GM12878 (cell line): Measurements from ENCODE around the gene CCNA2. TPM values are rescaled to one million over a fixed set of nuclear protein-coding genes. Genes with fewer than 3 reads are reported as not detected.

Experiments used
- ATAC-seq: fragments of 200-7000 bp; cut with Tn5 transposase; 3 replicates; pipeline ENCODE4 v1.9.1; 2020; ENCODE audit warnings: mild to moderate bottlenecking, moderate library complexity
- Bru-seq: library from RNA; stranded (reverse); fragments of 400-500 nt; gene quantifications from one replicate; lab custom pipeline; 2021; lab: Mats Ljungman, UMichigan
- BruChase-seq, 2 experiments: library from RNA; stranded (reverse); fragments of 400-500 nt; gene quantifications; one replicate each; lab custom pipeline; 2021; lab: Mats Ljungman, UMichigan
- BruUV-seq: library from RNA; stranded (reverse); fragments of 400-500 nt; replicated peaks from 2 replicates; lab custom pipeline; 2021; lab: Mats Ljungman, UMichigan
- CTCF ChIA-PET: fragments of 300-600 bp; sonication (Branson Sonifier 250); formaldehyde crosslinking; extraction: SDS; loops from one replicate; lab custom pipeline; 2021; ENCODE audit warnings: inconsistent platforms; lab: Yijun Ruan, JAX
- POLR2A ChIA-PET: fragments of 350-600 bp; formaldehyde crosslinking; extraction: SDS; loops from one replicate; lab custom pipeline; 2021; ENCODE audit warnings: inconsistent platforms; lab: Charles Lee
- RAD21 ChIA-PET: fragments of 300-600 bp; sonication (Branson Sonifier 250); formaldehyde crosslinking; loops from one replicate; lab custom pipeline; 2023; ENCODE audit warnings: antibody characterized with exemption; ENCODE audit not compliant: unreplicated experiment; lab: Charles Lee
- SMC1A ChIA-PET: fragments of 300-600 bp; sonication (Branson Sonifier 250); formaldehyde crosslinking; loops from one replicate; lab custom pipeline; 2023; ENCODE audit not compliant: unreplicated experiment, uncharacterized antibody; lab: Charles Lee
- DNase-seq: peaks from one replicate; pipeline ENCODE4 v3.0.0-alpha.2; 2011; ENCODE audit warnings: low read depth, low spot score
- FAIRE-seq: peaks from 3 replicates; lab custom pipeline; 2011; peaks lifted over from hg19 to GRCh38; lab: Jason Lieb, UNC
- H2AFZ ChIP-seq: 2 replicates; pipeline ENCODE4 v1.6.0; 2011; ENCODE audit warnings: low read depth, low read length, control low read depth; ENCODE audit not compliant: control insufficient read depth
- H3K27ac ChIP-seq: 2 replicates; pipeline ENCODE4 v1.5.1; 2011; ENCODE audit warnings: control low read depth; ENCODE audit not compliant: control insufficient read depth, insufficient read depth
- H3K27me3 ChIP-seq, 2 experiments: replicated peaks in 1 of 2; 2 replicates each; pipeline versions ENCODE4 v1.6.0 to v1.6.1; 2011; ENCODE audit warnings: low read length in 1 of 2; ENCODE audit not compliant: control insufficient read depth in 2 of 2, insufficient read depth in 2 of 2
- H3K36me3 ChIP-seq, 2 experiments: 2 replicates each; pipeline ENCODE4 v1.5.1; 2011; ENCODE audit warnings: low read length in 1 of 2; ENCODE audit not compliant: control insufficient read depth in 2 of 2, insufficient read depth in 2 of 2
- H3K4me1 ChIP-seq: 2 replicates; pipeline ENCODE4 v1.6.1; 2011; ENCODE audit warnings: mild to moderate bottlenecking, low read length, moderate library complexity, mixed read lengths; ENCODE audit not compliant: control insufficient read depth, insufficient read depth
- H3K4me2 ChIP-seq: 2 replicates; pipeline ENCODE4 v1.6.0; 2011; ENCODE audit warnings: control low read depth; ENCODE audit not compliant: control insufficient read depth, insufficient read depth
- H3K4me3 ChIP-seq: fragments of 200-600 bp; sonication (generic); 2 replicates; pipeline ENCODE4 v1.5.1; 2016
- H3K79me2 ChIP-seq: 2 replicates; pipeline ENCODE4 v1.6.0; 2011; ENCODE audit warnings: low read length; ENCODE audit not compliant: control insufficient read depth, insufficient read depth
- H3K9ac ChIP-seq: 2 replicates; pipeline ENCODE4 v1.8.0; 2011; ENCODE audit warnings: low read length, control low read depth, mixed read lengths; ENCODE audit not compliant: control insufficient read depth, insufficient read depth
- H3K9me3 ChIP-seq: replicated peaks from 3 replicates; pipeline ENCODE4 v1.5.1; 2011; ENCODE audit warnings: mild to moderate bottlenecking, low read length; ENCODE audit not compliant: control insufficient read depth, insufficient read depth
- H4K20me1 ChIP-seq: 2 replicates; pipeline ENCODE4 v1.6.0; 2011; ENCODE audit not compliant: control insufficient read depth, insufficient read depth
- MYC ChIP-seq: IDR thresholded peaks from 2 replicates; pipeline ENCODE4 v1.6.1; 2011; ENCODE audit warnings: mild to moderate bottlenecking, low read length, moderate library complexity, inconsistent platforms; ENCODE audit not compliant: insufficient read depth, insufficient replicate concordance, insufficient read length, severe bottlenecking
- NBN ChIP-seq: fragments of 450-650 bp; IDR thresholded peaks from 2 replicates; pipeline ENCODE4 v1.6.1; 2016
- SMAD1 ChIP-seq: fragments of 450-650 bp; IDR thresholded peaks from 2 replicates; pipeline ENCODE4 v1.6.1; 2018; ENCODE audit warnings: mild to moderate bottlenecking, low read depth; ENCODE audit not compliant: partially characterized antibody
- ZSCAN29 ChIP-seq: fragments of 450-650 bp; IDR thresholded peaks from 2 replicates; pipeline ENCODE4 v1.6.1; 2017; ENCODE audit warnings: mild to moderate bottlenecking, moderate library complexity
- WGBS: methylation state at CpG from one replicate; pipeline ENCODE4 v1.1.6; 2016; ENCODE audit warnings: low lambda C conversion rate; ENCODE audit not compliant: insufficient replicate concordance, insufficient coverage; ENCODE audit errors: missing lambda C conversion rate; 5-methylcytosine and 5-hydroxymethylcytosine counted together
- in situ Hi-C: fragments of 300-500 bp; cut with MboI; formaldehyde crosslinking; loops from 9 replicates; pipeline ENCODE4 v1.14.3; 2018; ENCODE audit warnings: mixed read lengths
- intact Hi-C: fragments of 100-400 bp; cut with micrococcal nuclease; formaldehyde crosslinking; loops from one replicate; pipeline ENCODE4 v1.14.2; 2022; ENCODE audit not compliant: unreplicated experiment
- long read RNA-seq, 2 experiments: library from polyadenylated mRNA; unstranded; transcript quantifications; one replicate each; pipeline ENCODE4 v2.0.0, GENCODE V29; 2019 to 2020
- polyA minus RNA-seq, 3 experiments: library from RNA; depleted of rRNA, polyadenylated mRNA; stranded (reverse); fragments of >200 nt; gene quantifications; 2 replicates each; pipeline ENCODE4 v1.2.3, GENCODE V29; 2011
- polyA plus RNA-seq, 11 experiments: library from polyadenylated mRNA; depleted of rRNA in 4 of 11; unstranded in 6 of 11; stranded (reverse) in 5 of 11; fragments of >200 nt; fragmentation: Nextera tagmentation in 4 of 11; fragmentation: Illumina TruSeq in 1 of 11; extraction: Ambion mirVana in 4 of 11; extraction: Trizol in 1 of 11; gene quantifications; 1 replicate in 1 of 11; 2 replicates in 10 of 11; pipeline versions ENCODE4 v1.2.1 to v1.2.3, GENCODE V29; 2011 to 2016; ENCODE audit warnings: inconsistent platforms in 2 of 11, missing spikeins in 2 of 11, low read depth in 1 of 11
- total RNA-seq, 4 experiments: library from RNA; depleted of rRNA in 3 of 4; stranded (reverse); fragments of >200 nt in 3 of 4; fragmentation: Illumina TruSeq in 1 of 4; extraction: Trizol in 1 of 4; gene quantifications; 2 replicates each; pipeline versions ENCODE4 v1.2.1 to v1.2.3, GENCODE V29; 2013 to 2021
- TF ChIP-seq, protein P1 (sequence below): fragments of 450-650 bp; IDR thresholded peaks from 2 replicates; pipeline ENCODE4 v1.6.1; 2018; ENCODE audit warnings: mild to moderate bottlenecking, low read depth, moderate library complexity; ENCODE audit not compliant: partially characterized antibody
- TF ChIP-seq, protein P2 (sequence below): fragments of 450-650 bp; IDR thresholded peaks from 2 replicates; pipeline ENCODE4 v1.6.1; 2016; ENCODE audit warnings: mild to moderate bottlenecking, moderate library complexity, borderline replicate concordance
- TF ChIP-seq, protein P3 (sequence below): fragments of 450-650 bp; IDR thresholded peaks from 2 replicates; pipeline ENCODE4 v1.6.1; 2014; ENCODE audit warnings: mild to moderate bottlenecking

CCNA2 gene
- total RNA-seq (2013; cell fraction: nucleolus; rRNA removed) = 16.7 and 18.0 TPM in 2 replicates
- total RNA-seq (2014; rRNA removed) = 98.9 and 106 TPM in 2 replicates
- 92.4 and 94.3 TPM in 2 replicates for total RNA-seq (2014; rRNA removed; fragmentation: Illumina TruSeq; extraction: Trizol)
- 69.6 and 74.1 TPM in 2 replicates for total RNA-seq (2021)
- polyA plus RNA-seq (2011; ENCODE audit: low read depth) = 16.2 TPM
- 99.3 and 153 TPM in 2 replicates for polyA plus RNA-seq (2011; rRNA removed)
- 54.2 and 62.4 TPM in 2 replicates for polyA plus RNA-seq (2011; cell fraction: cytosol; rRNA removed)
- polyA plus RNA-seq (2011; cell fraction: nucleus; rRNA removed) = 36.4 and 41.5 TPM in 2 replicates
- polyA plus RNA-seq (2012) = 27.0 and 39.9 TPM in 2 replicates
- 96.5 and 112 TPM in 2 replicates for polyA plus RNA-seq (2014; fragmentation: Illumina TruSeq; extraction: Trizol)
- polyA plus RNA-seq (2014; fragmentation: Nextera tagmentation; extraction: Ambion mirVana) = 10 to 100 TPM; 21.8 to 34.7 TPM
- 57.8 and 68.2 TPM in 2 replicates for polyA plus RNA-seq (2014; rRNA removed)
- polyA plus RNA-seq (2016; fragmentation: Nextera tagmentation; extraction: Ambion mirVana) = 100 to 1,000 TPM; 137 to 153 TPM
- polyA minus RNA-seq (2011; rRNA and poly(A)+ RNA removed) = 55.0 and 74.2 TPM in 2 replicates
- polyA minus RNA-seq (2011; cell fraction: cytosol; rRNA and poly(A)+ RNA removed) = 40.3 and 40.8 TPM in 2 replicates
- 14.7 and 25.6 TPM in 2 replicates for polyA minus RNA-seq (2011; cell fraction: nucleus; rRNA and poly(A)+ RNA removed)
- percentile 92 among the genes with signal in this experiment for Bru-seq, nascent RNA
- percentile 94 among the genes with signal in this experiment for BruChase-seq, experiment 1, labeled RNA remaining after a 6-hour chase
- percentile 96 among the genes with signal in this experiment for BruChase-seq, experiment 2, labeled RNA remaining after a 2-hour chase
- long read RNA-seq, experiment 1, transcript CCNA2-201 (8 exons, 2,797 nt) = major isoform, 136 of 167 reads
- long read RNA-seq, experiment 1, partial matches to known transcripts = 24 of 167 reads
- long read RNA-seq, experiment 1, other reads (novel, unspliced or antisense) = 7 of 167 reads
- long read RNA-seq, experiment 2, transcript CCNA2-201 (8 exons, 2,797 nt) = major isoform, 598 of 691 reads
- long read RNA-seq, experiment 2, partial matches to known transcripts = 81 of 691 reads
- long read RNA-seq, experiment 2, other reads (novel, unspliced or antisense) = 12 of 691 reads

DNA sequence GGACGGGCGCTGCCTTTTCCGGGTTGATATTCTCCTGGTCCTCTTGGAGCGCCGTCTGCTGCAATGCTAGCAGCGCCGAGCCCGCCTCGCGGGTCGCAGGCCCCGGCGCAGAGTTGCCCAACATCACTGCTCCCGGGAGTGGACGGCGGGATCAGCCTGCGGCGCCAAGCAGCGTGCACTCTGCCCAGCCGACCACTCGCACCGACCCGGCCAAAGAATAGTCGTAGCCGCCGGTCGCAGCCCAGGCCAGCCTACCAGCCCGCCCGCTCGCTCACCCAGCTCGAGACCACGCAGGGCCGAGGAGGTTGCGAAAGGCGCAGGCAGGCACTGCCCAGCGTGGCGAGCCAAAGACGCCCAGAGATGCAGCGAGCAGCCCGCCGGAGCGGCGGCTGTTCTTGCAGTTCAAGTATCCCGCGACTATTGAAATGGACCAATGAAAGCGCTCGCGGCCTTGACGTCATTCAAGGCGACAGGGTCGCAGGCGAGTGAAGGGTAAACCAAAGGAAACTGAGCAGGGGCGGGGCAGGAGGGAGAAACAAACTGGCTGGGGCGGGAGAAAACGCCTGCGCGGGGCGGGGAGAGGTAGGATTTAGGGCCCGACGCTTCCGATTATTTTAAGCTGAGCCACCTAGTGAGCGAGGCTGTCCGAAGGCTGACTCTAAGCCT is at the start of gene CCNA2:
CCNA2 (minus strand) TSS at position 379 of the 666 bp plus-strand sequence; CDS start at position 124, 255 bp downstream.
- H3K4me1 ChIP-seq = no peaks in the 10 kb centered on the region
- H3K27me3 ChIP-seq = no peaks in the 10 kb centered on the region
- peak within 1 kb of the TSS; percentile 80 for H3K4me2 ChIP-seq
- peak within 1 kb of the TSS; percentile 100 for H3K4me3 ChIP-seq
- WGBS = 1% methylated on average over 62 of the region's 63 CpGs
- RAD21 ChIA-PET = interaction anchor here (0.7 to 2.2 kb wide), 8 partner anchors 8 to 361 kb away, joined by 3 to 10 read pairs (median 4); partner anchors contain the start of genes BBS7 and EXOSC9
- ATAC-seq (peak; percentile 94), FAIRE-seq (peak; percentile 90), DNase-seq (peak; percentile 83)
- peak within 1 kb of the TSS; percentile 75 for H3K9ac ChIP-seq
- SMC1A ChIA-PET = interaction anchor here (0.6 to 1.9 kb wide), 10 partner anchors 10 to 96 kb away, joined by 3 to 12 read pairs (median 4); partner anchors contain the start of gene BBS7
- H3K36me3 ChIP-seq = peaks cover 0 to 4% of the 10 kb centered on the region in 2 experiments; a peak in 1 of 4 replicates
- no TSS peak for BruUV-seq
- intact Hi-C loops (no loop called here), in situ Hi-C loops (no loop called here)
- CTCF ChIA-PET = interaction anchor here (1.0 to 1.6 kb wide), 5 partner anchors 19 to 99 kb away, joined by 3 to 7 read pairs (median 3); no protein-coding TSS in a partner anchor
- peak within 1 kb of the TSS; percentile 89 for H3K27ac ChIP-seq
- POLR2A ChIA-PET = interaction anchor here (0.9 to 3.3 kb wide), 5 partner anchors 15 to 47 kb away, joined by 4 to 16 read pairs (median 7); partner anchors contain the start of genes BBS7 and EXOSC9
- H2AFZ ChIP-seq = peak within 1 kb of the TSS; percentile 96
- no peaks in the 10 kb centered on the region for H4K20me1 ChIP-seq
- no peaks in the 10 kb centered on the region for H3K9me3 ChIP-seq
- peaks cover 44% of the 10 kb centered on the region for H3K79me2 ChIP-seq
- TF ChIP-seq NBN (peak; percentile 92), SMAD1 (peak; percentile 63), ZSCAN29 (no peak), MYC (peak; percentile 74)
- TF ChIP-seq, protein P1, sequence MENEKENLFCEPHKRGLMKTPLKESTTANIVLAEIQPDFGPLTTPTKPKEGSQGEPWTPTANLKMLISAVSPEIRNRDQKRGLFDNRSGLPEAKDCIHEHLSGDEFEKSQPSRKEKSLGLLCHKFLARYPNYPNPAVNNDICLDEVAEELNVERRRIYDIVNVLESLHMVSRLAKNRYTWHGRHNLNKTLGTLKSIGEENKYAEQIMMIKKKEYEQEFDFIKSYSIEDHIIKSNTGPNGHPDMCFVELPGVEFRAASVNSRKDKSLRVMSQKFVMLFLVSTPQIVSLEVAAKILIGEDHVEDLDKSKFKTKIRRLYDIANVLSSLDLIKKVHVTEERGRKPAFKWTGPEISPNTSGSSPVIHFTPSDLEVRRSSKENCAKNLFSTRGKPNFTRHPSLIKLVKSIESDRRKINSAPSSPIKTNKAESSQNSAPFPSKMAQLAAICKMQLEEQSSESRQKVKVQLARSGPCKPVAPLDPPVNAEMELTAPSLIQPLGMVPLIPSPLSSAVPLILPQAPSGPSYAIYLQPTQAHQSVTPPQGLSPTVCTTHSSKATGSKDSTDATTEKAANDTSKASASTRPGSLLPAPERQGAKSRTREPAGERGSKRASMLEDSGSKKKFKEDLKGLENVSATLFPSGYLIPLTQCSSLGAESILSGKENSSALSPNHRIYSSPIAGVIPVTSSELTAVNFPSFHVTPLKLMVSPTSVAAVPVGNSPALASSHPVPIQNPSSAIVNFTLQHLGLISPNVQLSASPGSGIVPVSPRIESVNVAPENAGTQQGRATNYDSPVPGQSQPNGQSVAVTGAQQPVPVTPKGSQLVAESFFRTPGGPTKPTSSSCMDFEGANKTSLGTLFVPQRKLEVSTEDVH = peak; percentile 46
- TF ChIP-seq, protein P2, sequence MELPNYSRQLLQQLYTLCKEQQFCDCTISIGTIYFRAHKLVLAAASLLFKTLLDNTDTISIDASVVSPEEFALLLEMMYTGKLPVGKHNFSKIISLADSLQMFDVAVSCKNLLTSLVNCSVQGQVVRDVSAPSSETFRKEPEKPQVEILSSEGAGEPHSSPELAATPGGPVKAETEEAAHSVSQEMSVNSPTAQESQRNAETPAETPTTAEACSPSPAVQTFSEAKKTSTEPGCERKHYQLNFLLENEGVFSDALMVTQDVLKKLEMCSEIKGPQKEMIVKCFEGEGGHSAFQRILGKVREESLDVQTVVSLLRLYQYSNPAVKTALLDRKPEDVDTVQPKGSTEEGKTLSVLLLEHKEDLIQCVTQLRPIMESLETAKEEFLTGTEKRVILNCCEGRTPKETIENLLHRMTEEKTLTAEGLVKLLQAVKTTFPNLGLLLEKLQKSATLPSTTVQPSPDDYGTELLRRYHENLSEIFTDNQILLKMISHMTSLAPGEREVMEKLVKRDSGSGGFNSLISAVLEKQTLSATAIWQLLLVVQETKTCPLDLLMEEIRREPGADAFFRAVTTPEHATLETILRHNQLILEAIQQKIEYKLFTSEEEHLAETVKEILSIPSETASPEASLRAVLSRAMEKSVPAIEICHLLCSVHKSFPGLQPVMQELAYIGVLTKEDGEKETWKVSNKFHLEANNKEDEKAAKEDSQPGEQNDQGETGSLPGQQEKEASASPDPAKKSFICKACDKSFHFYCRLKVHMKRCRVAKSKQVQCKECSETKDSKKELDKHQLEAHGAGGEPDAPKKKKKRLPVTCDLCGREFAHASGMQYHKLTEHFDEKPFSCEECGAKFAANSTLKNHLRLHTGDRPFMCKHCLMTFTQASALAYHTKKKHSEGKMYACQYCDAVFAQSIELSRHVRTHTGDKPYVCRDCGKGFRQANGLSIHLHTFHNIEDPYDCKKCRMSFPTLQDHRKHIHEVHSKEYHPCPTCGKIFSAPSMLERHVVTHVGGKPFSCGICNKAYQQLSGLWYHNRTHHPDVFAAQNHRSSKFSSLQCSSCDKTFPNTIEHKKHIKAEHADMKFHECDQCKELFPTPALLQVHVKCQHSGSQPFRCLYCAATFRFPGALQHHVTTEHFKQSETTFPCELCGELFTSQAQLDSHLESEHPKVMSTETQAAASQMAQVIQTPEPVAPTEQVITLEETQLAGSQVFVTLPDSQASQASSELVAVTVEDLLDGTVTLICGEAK = peak; percentile 18; the same call in 1 of the 2 replicates
- TF ChIP-seq, protein P3, sequence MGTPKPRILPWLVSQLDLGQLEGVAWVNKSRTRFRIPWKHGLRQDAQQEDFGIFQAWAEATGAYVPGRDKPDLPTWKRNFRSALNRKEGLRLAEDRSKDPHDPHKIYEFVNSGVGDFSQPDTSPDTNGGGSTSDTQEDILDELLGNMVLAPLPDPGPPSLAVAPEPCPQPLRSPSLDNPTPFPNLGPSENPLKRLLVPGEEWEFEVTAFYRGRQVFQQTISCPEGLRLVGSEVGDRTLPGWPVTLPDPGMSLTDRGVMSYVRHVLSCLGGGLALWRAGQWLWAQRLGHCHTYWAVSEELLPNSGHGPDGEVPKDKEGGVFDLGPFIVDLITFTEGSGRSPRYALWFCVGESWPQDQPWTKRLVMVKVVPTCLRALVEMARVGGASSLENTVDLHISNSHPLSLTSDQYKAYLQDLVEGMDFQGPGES = peak; percentile 60; the same call in 1 of the 2 replicates
